AG04450 (cell line): Measurements from ENCODE around the gene CUEDC1. TPM values are rescaled to one million over a fixed set of nuclear protein-coding genes. Genes with fewer than 3 reads are reported as not detected.
"Not testable (repeated sequence)": the region's sequence is repeated elsewhere in the genome, so short reads cannot be mapped to it uniquely, and the experiment has no call there.

Experiments used
- CTCF ChIA-PET: fragments of 300-600, 350-600 bp; formaldehyde crosslinking; extraction: SDS; loops from one replicate; lab custom pipeline; 2022; ENCODE audit warnings: antibody characterized with exemption, inconsistent platforms; lab: Charles Lee
- POLR2A ChIA-PET: fragments of 350-600 bp; formaldehyde crosslinking; extraction: SDS; loops from one replicate; lab custom pipeline; 2021; ENCODE audit warnings: antibody characterized with exemption, inconsistent platforms; lab: Yijun Ruan, JAX
- DNase-seq: peaks from one replicate; pipeline ENCODE4 v3.0.0-alpha.2; 2011; ENCODE audit warnings: low read depth, low spot score
- H3K27ac ChIP-seq: one replicate; pipeline ENCODE4 v1.5.1; 2012; ENCODE audit warnings: low read depth, low read length, control low read depth
- H3K27me3 ChIP-seq: one replicate; pipeline ENCODE4 v1.6.0; 2012; ENCODE audit warnings: low read length; ENCODE audit not compliant: control insufficient read depth, insufficient read depth
- H3K4me3 ChIP-seq: 2 replicates; pipeline ENCODE4 v1.5.1; 2011; ENCODE audit warnings: mild to moderate bottlenecking, low read depth, low read length, control low read depth
- H3K9me3 ChIP-seq: 2 replicates; pipeline ENCODE4 v1.5.1; 2012; ENCODE audit warnings: low read length; ENCODE audit not compliant: control insufficient read depth, insufficient read depth
- CTCF ChIP-seq: IDR thresholded peaks from 2 replicates; pipeline ENCODE4 v1.5.1; 2011; ENCODE audit warnings: low read depth, low read length, control low read depth, inconsistent platforms
- polyA plus RNA-seq: library from polyadenylated mRNA; depleted of rRNA; stranded (reverse); fragments of >200 nt; gene quantifications from 2 replicates; pipeline ENCODE4 v1.2.3, GENCODE V29; 2011

Gene CUEDC1
- polyA plus RNA-seq, 1 experiment: 21.6 TPM

- H3K4me3 ChIP-seq: no peak overlapping the region
- no peak for TF ChIP-seq CTCF
- H3K27me3 ChIP-seq: peaks cover 6% of the 10 kb centered on the region
- H3K27ac ChIP-seq: no peak overlapping the region
- no peaks in the 10 kb centered on the region; the same call in 1 of the 2 replicates for H3K9me3 ChIP-seq
- ChIA-PET CTCF (interaction anchor here (0.7 kb wide), 1 partner anchor 11 kb away, joined by 3 read pairs; no protein-coding TSS in a partner anchor), POLR2A (no interaction called here)
- DNase-seq: no peak
Observed at GRCh38 chr17:57966246-57966645, 11.0 kb upstream of the CUEDC1 start.

DNA sequence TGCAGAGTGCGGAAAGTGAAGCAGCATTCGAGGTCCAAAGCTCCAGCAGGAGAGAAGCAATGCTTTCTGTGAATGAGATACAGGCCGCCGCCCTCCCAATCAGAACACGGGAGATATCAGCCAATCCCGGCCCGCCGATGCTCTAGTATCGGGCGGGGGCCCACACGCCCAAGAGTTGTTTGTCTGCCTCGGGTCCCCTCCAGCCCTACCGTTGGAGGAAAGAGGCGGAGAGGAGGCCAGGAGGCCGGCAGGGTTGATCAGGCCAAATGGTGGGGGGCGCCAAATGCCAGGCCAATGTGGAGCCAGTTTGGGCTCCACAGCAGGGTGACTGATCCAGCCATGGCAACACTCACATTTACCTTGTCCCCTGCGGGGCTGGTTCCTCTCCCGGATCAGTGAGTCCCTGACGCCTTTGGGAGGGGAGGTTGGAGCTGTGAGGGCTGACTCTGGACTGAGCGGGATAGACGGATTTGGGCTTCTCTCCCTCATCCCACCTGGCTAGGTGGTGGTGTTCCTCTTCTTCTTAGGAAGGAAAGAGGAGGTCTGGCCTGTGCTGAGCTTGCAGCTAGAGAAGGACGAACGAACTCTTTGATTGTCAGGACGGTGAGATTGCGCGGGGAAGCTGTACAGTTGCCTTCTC is 10.4 kb upstream of the CUEDC1 start:
- no peak for TF ChIP-seq CTCF
- POLR2A ChIA-PET: interaction anchor here (0.6 kb wide), 1 partner anchor 63 kb away, joined by 3 read pairs; no protein-coding TSS in a partner anchor
- Histone ChIP-seq H3K9me3 (no peaks in the 10 kb centered on the region; the same call in 1 of the 2 replicates), H3K27me3 (peaks cover 6% of the 10 kb centered on the region), H3K4me3 (no peak overlapping the region), H3K27ac (no peak overlapping the region)
- CTCF ChIA-PET: interaction anchor here (1.0 kb wide), 1 partner anchor 73 kb away, joined by 3 read pairs; no protein-coding TSS in a partner anchor
- no peak for DNase-seq

DNA sequence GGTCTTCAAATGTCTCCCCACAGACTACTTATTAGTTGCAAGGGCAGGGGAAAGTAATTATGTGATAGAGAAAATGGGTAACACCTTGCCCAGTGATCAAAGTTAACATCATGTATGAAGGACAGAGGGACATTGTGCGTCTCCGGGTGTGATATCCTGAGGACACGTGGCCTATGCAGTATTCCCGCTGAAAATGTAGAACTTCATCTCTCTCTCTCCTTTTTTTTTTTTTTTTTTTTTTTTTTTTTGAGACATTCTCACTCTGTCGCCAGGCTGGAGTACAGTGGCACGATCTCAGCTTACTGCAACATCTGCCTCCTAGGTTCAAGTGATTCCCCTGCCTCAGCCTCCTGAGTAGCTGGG is 7.9 kb upstream of the CUEDC1 start:
- Histone ChIP-seq H3K4me3 (no peak overlapping the region), H3K9me3 (no peaks in the 10 kb centered on the region; the same call in 1 of the 2 replicates), H3K27me3 (peaks cover 1% of the 10 kb centered on the region), H3K27ac (no peak overlapping the region)
- ChIA-PET CTCF (interaction anchor here (0.7 kb wide), 1 partner anchor 14 kb away, joined by 5 read pairs; no protein-coding TSS in a partner anchor), POLR2A (no interaction called here)
- no peak for TF ChIP-seq CTCF
- DNase-seq: no peak

- DNase-seq: no peak
- no peak for TF ChIP-seq CTCF
- Histone ChIP-seq H3K27ac (no peak overlapping the region), H3K9me3 (no peaks in the 10 kb centered on the region; the same call in 1 of the 2 replicates), H3K27me3 (no peaks in the 10 kb centered on the region), H3K4me3 (no peak overlapping the region)
- POLR2A ChIA-PET: no interaction called here
- CTCF ChIA-PET: no interaction called here
Observed at GRCh38 chr17:57962279-57963148, 7.3 kb upstream of the CUEDC1 start.

DNA sequence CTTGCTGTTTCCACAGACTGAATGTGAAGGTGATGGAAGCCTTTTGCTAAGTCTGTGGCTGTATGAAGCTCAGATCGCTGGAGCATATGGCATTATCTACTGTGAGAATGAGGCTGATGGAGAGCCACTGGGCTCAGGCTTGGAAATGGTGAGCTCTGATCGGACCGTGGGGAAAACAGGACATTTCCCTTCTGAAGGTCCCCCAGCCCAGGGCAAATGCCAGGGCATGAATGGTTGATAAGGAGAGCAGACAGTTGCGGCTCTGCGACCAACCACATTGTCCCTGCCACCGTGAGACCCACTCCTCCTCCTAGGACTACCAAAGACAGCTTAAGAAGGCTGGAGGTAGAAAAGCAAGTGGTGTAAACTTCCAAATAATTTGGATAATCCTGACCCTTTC is 4.7 kb upstream of the CUEDC1 start:
- Histone ChIP-seq H3K4me3 (no peak overlapping the region), H3K27ac (no peak overlapping the region), H3K27me3 (no peaks in the 10 kb centered on the region), H3K9me3 (no peaks in the 10 kb centered on the region; the same call in 1 of the 2 replicates)
- DNase-seq: no peak
- TF ChIP-seq CTCF: no peak
- POLR2A ChIA-PET: interaction anchor here (0.6 kb wide), 2 partner anchors 9 to 100 kb away, joined by 3 read pairs; no protein-coding TSS in a partner anchor
- CTCF ChIA-PET: no interaction called here

GRCh38 chr17:57958391-57958790 is 3.2 kb upstream of the CUEDC1 start:
- H3K27ac ChIP-seq, H3K9me3 ChIP-seq, POLR2A ChIA-PET, H3K27me3 ChIP-seq, H3K4me3 ChIP-seq, CTCF ChIA-PET, DNase-seq: not testable (repeated sequence)
